Body of pancreas (tissue), 4 donors: ENCODE measurements around the gene EPHB2.

Experiments
- POLR2A ChIP-seq, 3 donors: fragments of 450-650 bp; IDR thresholded peaks; one replicate each; pipeline ENCODE4 v1.6.1; 2016; ENCODE audit warnings: antibody characterized with exemption in 3 of 3, mild to moderate bottlenecking in 2 of 3
- TF ChIP-seq, protein P1 (sequence below), 7 experiments: fragments of 450-650 bp in 4 of 7; fragments of 200-600 bp in 3 of 7; sonication (generic) in 3 of 7; IDR thresholded peaks; one replicate each; pipeline ENCODE4 v1.5.1; 2016 to 2019; ENCODE audit warnings: antibody characterized with exemption in 7 of 7

DNA sequence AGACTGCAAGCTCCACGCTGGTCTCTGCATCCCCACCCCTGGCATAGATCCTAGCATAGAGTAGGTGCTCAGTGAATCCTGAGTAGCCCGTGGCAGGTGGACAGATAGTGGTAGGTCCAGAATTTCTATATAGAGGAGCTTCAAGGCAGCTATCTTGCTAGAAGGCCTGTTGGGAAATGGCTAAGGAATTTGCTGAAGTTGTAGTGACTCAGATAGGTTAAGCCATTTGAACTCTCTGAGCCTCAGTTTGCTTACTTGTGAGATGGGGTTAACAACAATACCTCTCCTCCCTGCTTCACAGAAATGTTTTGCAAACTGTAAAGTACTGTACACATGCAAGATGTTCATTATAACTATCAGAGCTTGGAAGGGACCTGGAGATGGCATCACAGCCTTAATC lies 23.4 kb upstream of the EPHB2 start:
- TF ChIP-seq, protein P1, sequence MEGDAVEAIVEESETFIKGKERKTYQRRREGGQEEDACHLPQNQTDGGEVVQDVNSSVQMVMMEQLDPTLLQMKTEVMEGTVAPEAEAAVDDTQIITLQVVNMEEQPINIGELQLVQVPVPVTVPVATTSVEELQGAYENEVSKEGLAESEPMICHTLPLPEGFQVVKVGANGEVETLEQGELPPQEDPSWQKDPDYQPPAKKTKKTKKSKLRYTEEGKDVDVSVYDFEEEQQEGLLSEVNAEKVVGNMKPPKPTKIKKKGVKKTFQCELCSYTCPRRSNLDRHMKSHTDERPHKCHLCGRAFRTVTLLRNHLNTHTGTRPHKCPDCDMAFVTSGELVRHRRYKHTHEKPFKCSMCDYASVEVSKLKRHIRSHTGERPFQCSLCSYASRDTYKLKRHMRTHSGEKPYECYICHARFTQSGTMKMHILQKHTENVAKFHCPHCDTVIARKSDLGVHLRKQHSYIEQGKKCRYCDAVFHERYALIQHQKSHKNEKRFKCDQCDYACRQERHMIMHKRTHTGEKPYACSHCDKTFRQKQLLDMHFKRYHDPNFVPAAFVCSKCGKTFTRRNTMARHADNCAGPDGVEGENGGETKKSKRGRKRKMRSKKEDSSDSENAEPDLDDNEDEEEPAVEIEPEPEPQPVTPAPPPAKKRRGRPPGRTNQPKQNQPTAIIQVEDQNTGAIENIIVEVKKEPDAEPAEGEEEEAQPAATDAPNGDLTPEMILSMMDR (IDR thresholded peaks at IDR 0.05) = no peak
- TF ChIP-seq POLR2A (IDR thresholded peaks at IDR 0.05) = no peak
